IMR-90 (cell line): ENCODE results near the gene SDC4.

ENCODE experiments used
- CEBPB ChIP-seq: IDR thresholded peaks from 2 replicates; pipeline ENCODE4 v1.6.1; 2012; ENCODE audit warnings: low read depth, low read length, improper control_type of control experiment
- POLR2A ChIP-seq: IDR thresholded peaks from 2 replicates; pipeline ENCODE4 v1.6.1; 2012; ENCODE audit warnings: mild to moderate bottlenecking, low read depth, low read length
- RAD21 ChIP-seq: IDR thresholded peaks from 2 replicates; pipeline ENCODE4 v1.6.1; 2012; ENCODE audit warnings: low read length, improper control_type of control experiment
- TF ChIP-seq, protein P1 (sequence below): conservative IDR thresholded peaks from 2 replicates; pipeline ENCODE4 v1.5.1; 2012; ENCODE audit warnings: mild to moderate bottlenecking, low read depth, low read length, improper control_type of control experiment

DNA sequence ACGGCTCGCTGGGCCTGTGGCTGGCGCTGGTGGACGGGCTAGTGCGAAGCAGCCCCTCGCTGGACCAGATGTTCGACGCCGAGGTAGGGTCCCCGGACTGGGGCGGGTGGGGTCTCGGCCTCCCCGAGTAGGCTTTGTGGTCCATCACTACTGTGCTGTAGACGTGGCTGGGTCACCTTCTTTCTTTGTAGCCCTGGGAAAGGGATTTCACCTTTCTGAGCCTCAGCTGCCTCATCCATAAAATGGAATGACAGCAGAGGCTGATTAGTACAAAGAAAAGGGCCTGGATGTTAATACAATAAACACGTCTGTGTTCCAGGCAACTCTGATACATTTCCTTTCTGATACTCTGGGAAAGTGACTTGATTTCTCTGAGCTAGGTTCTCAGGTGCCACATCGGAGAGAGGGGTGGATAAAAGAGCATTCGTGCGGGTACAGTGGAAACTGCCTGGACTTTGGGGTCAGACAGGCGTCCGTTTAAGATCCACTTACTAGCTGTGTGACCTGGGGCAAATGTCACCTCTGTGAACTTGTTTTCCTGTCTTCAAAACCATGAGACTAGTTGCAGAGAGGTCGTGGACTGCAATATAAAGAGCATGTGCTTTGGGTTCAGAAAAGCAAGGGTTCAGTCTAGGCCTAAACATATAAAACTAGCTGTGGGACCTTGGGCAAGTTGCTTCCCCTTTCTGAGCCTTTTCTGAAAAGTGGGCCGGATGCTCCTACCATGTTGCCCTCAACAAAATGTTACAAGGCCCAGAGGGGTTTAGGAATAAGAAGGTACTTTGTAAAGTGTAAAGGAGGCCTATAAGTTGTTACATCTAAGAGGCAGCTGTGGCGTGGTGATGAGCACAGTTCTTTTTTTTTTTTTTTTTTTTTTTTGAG, 15.6 kb upstream of the SDC4 start:
- TF ChIP-seq, protein P1, sequence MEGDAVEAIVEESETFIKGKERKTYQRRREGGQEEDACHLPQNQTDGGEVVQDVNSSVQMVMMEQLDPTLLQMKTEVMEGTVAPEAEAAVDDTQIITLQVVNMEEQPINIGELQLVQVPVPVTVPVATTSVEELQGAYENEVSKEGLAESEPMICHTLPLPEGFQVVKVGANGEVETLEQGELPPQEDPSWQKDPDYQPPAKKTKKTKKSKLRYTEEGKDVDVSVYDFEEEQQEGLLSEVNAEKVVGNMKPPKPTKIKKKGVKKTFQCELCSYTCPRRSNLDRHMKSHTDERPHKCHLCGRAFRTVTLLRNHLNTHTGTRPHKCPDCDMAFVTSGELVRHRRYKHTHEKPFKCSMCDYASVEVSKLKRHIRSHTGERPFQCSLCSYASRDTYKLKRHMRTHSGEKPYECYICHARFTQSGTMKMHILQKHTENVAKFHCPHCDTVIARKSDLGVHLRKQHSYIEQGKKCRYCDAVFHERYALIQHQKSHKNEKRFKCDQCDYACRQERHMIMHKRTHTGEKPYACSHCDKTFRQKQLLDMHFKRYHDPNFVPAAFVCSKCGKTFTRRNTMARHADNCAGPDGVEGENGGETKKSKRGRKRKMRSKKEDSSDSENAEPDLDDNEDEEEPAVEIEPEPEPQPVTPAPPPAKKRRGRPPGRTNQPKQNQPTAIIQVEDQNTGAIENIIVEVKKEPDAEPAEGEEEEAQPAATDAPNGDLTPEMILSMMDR: no peak
- TF ChIP-seq RAD21 (no peak), POLR2A (no peak), CEBPB (no peak)
